HG03442 (cell line): Measurements from ENCODE around the gene SMIM23.
"Not testable (repeated sequence)": the region's sequence is repeated elsewhere in the genome, so short reads cannot be mapped to it uniquely, and the experiment has no call there.

Source experiments
- ATAC-seq: cut with Tn5 transposase; IDR thresholded peaks from one replicate; pipeline ENCODE4 v1.9.1; 2021; ENCODE audit warnings: mild to moderate bottlenecking, moderate library complexity; ENCODE audit not compliant: unreplicated experiment

Gene SMIM23

GRCh38 chr5:171771856-171772255 is 13.8 kb upstream of the SMIM23 start:
- no peak for ATAC-seq

DNA sequence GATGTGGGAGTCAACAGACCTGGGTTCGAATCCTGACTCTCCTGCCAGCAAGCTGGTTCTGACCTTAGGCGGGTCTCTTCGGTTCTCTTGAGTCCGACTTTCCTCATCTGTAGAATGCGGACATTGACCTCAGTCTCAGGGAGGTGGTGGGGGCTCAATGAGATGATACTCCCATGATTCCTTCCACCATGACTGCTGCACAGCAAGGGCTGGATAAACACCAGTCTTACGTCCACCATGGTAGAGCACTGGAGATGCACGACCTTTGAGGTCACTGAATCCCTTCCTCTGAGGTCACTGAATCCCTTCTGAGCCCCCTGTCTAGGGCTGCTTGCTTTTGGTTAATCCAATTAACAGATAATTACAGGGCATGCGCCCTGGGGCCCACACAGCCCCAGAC is 12.5 kb upstream of the SMIM23 start:
- no peak for ATAC-seq

- ATAC-seq: no peak
Measured at GRCh38 chr5:171774418-171774817, 11.2 kb upstream of the SMIM23 start.

GRCh38 chr5:171776213-171776612 is 9.4 kb upstream of the SMIM23 start:
- no peak for ATAC-seq

DNA sequence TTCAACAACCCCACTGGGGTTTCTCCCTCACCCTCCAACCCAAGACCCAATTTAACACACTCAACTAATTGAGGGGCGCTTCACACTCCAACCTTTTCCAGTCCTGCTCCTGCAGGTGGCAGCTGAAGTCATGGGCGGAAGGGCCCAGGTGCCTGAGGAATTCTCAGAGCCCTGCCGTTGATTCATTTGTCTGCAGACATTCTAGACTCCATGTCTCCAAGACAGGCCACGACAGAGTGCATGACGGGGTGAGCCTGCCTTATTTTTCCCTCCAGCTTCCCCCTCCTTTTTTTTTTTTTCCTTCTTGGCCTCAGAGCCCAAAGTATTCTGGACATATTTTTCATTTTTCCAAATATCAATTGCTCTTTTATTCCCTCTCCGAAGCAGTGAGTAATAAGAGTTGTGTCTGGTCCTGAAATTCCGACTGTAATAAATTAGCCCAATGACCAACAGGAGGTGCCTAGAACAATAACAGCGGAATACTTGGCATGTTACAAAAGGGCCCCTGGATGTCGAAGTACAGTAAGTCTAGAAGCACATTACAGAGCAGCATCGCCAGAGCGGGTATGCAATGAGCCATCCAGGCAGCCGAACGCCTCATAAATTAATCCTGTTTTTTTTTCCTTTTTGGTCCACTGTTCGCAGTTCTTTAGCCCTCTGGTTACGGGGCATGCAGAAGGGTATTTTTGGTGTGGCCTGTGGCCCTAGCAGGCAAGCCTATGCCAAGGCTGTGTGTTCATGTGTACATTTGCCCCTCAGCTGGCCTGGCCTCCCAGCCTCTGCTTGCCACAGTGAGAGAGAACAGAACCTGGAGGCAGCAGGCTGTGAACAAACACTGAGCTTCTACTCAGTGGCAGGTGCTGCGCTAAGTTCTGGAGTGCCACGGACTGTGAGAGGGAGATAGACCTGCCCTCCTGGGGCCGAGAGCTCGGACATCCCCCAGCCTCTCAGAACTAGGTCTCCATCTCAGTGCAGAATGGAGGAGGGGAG is 8.6 kb upstream of the SMIM23 start:
- ATAC-seq: no peak

DNA sequence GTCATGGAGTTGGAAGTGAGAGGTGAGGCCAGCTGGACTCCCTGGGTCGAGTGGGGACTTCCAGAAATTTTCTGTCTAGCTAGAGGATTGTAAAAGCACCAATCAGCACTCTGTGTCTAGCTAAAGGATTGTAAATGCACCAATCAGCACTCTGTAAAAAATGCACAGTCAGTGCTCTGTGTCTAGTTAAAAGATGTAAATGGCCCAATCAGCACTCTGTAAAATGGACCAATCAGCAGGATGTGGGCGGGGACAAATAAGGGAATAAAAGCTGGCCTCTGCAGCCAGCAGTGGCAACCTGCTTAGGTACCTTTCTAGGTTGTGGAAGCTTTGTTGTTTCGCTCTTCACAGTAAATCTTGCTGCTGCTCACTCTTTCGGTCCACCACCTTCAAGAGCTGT is 3.9 kb upstream of the SMIM23 start:
- ATAC-seq: not testable (repeated sequence)

GRCh38 chr5:171782332-171782966 is 3.2 kb upstream of the SMIM23 start:
- no peak for ATAC-seq

GRCh38 chr5:171783051-171783450 is 2.6 kb upstream of the SMIM23 start:
- ATAC-seq: no peak

- ATAC-seq: no peak
Measured at GRCh38 chr5:171789353-171789752, 3.7 kb downstream of the SMIM23 start.

DNA sequence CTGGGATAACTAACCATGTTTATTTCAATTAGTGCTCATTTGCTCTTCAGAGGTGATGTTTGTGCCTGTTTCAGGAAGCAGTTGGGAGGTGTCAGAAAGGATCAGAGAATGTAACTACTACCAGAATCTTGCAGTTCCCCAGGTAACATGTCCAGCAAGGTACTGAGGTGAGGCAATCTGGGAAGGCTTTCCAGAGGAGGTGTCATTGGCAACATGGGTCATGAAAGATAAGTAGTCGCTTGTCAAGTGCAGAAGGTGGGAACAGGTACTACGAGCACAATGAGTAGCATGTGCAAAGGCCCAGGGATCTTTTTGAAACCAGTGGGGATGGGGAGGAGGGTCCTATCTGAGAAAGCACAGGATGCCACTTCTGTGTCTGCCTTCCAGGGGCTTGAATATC is 4.8 kb downstream of the SMIM23 start:
- ATAC-seq: no peak

- no peak for ATAC-seq
Measured at GRCh38 chr5:171794470-171794960, 8.9 kb downstream of the SMIM23 start.

- no peak for ATAC-seq
Measured at GRCh38 chr5:171795381-171795780, 9.8 kb downstream of the SMIM23 start.

- no peak for ATAC-seq
Measured at GRCh38 chr5:171796436-171796835, 10.8 kb downstream of the SMIM23 start.

DNA sequence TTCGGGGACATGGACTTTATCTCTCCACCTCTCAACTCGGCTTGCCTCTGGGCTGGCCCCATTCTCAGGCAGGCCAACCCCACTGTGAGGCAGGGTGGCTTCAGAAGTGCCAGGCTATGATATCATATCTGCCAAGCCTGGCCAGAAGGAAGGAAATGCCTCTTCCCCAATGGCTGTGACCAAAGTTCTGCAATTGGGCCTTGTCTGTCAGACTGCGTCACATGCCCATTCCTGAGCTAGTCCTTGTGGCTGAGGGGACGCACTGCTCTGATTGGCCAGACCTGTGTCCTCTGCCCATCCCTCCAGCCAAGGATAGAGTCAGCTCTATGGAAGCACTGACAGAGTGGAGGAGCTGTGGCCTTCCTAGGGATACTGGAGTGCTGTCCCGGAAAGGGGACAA is 11.9 kb downstream of the SMIM23 start:
- no peak for ATAC-seq

DNA sequence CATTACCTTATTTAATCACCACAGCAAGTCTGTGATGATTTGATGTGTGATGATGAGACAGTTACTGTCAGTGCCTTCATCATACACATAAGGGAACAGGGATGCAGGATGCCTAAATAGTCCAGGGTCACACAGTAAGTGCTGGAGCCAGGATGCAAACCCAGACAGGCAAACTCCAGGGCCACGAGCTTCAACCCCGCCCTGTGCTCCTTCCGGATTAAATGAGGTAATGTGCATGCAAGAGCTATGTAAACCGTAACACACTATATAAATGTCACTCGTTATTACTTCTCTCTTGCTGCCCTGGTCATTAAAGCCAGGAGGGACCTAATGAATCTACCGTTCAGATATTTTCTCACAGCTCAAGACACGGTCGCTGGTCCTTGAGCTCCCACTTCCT is 12.8 kb downstream of the SMIM23 start:
- no peak for ATAC-seq

DNA sequence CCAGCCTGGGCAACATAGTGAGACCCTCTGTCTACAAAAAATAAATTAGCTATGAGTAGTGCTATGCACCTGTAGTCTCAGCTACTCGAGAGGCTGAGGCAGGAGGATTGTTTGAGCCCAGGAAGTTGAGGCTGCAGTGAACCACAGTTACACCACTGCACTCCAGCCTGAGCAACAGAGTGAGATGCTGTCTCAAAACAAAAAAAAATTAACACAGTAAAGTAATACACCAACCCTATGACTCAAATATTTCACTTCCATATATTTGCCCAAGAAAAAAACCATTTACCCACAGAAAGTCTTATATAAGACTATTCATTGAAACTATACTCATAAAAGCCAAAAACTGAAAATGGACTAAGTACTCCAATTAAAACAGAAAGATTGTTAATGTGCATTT is 16.2 kb downstream of the SMIM23 start:
- no peak for ATAC-seq

GRCh38 chr5:171805746-171806145 is 20.1 kb downstream of the SMIM23 start:
- ATAC-seq: no peak

GRCh38 chr5:171806976-171807747 is 21.5 kb downstream of the SMIM23 start:
- ATAC-seq: no peak

GRCh38 chr5:171808453-171808852 is 22.8 kb downstream of the SMIM23 start:
- ATAC-seq: no peak

DNA sequence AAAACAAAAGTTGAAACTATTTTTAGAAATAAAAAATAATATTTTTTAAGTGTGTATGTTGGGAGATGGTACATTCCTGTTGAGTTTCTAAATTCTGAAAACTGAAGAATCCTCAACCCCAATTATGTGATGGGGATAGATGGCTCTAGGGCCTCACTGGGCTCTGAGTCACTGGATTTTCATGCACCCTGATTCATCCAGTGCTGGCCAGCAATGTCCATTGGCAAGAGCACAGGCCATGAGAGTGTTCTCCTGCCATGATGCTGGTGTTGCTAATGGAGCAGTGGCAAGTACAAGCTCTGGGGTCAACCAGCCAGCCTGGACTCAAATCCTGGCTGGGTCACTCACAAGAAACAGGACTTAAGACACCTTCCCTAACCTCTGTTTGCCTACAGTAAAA is 23.3 kb downstream of the SMIM23 start:
- ATAC-seq: no peak

GRCh38 chr5:171810227-171810626 is 24.6 kb downstream of the SMIM23 start:
- no peak for ATAC-seq
